Bladder microvascular endothelial cell (primary cell): ENCODE measurements around the gene CARHSP1. TPM values are rescaled to one million over a fixed set of nuclear protein-coding genes. Genes with fewer than 3 reads are reported as not detected.

Experiments
- total RNA-seq: library from RNA; depleted of rRNA; stranded (reverse); fragments of >200 nt; gene quantifications from 2 replicates; pipeline ENCODE4 v1.2.3, GENCODE V29; 2014

Gene CARHSP1
- total RNA-seq = 154 and 155 TPM in 2 replicates

GRCh38 chr16:8868416-8869211, at the start of gene CARHSP1:
Gene CARHSP1, minus strand, starts transcription at chr16:8869006. Its CDS starts 9,678 bp downstream, at chr16:8859328.

GRCh38 chr16:8882041-8882617, 13.3 kb upstream of the CARHSP1 start, which contains the start of gene LITAFD:
Gene LITAFD, plus strand, starts transcription at chr16:8882351. Its CDS starts 2,005 bp downstream, at chr16:8884356.

Other genes starting within 250 kb of the CARHSP1 start
- 9.4 and 26.1 TPM in 2 replicates for gene METTL22, start 247.3 kb downstream of the CARHSP1 start, total RNA-seq
- gene ABAT, start 194.4 kb downstream of the CARHSP1 start, total RNA-seq = 0.81 and 2.7 TPM in 2 replicates
- gene TMEM186, start 71.4 kb downstream of the CARHSP1 start, total RNA-seq = 3.6 and 6.6 TPM in 2 replicates
- gene PMM2, start 71.2 kb downstream of the CARHSP1 start, total RNA-seq = 12.6 and 29.8 TPM in 2 replicates
- not detected in 2 replicates for gene LITAFD, start 13.3 kb upstream of the CARHSP1 start, total RNA-seq
- 42.9 and 75.0 TPM in 2 replicates for gene USP7, start 94.9 kb upstream of the CARHSP1 start, total RNA-seq
- 39.3 and 63.4 TPM in 2 replicates for gene HAPSTR1, start 222.6 kb upstream of the CARHSP1 start, total RNA-seq